GM18499 (cell line): ENCODE results near the gene TRIM62.
"Not testable (repeated sequence)": the region's sequence is repeated elsewhere in the genome, so short reads cannot be mapped to it uniquely, and the experiment has no call there.

Experiments used
- ATAC-seq: cut with Tn5 transposase; IDR thresholded peaks from one replicate; pipeline ENCODE4 v1.9.1; 2021; ENCODE audit warnings: moderate number of reproducible peaks; ENCODE audit not compliant: insufficient read depth, unreplicated experiment

TRIM62 gene

GRCh38 chr1:33117440-33118085, 64.3 kb downstream of the TRIM62 start:
- no peak for ATAC-seq

GRCh38 chr1:33111965-33112364, 69.9 kb downstream of the TRIM62 start:
- no peak for ATAC-seq

GRCh38 chr1:33110477-33110876, 71.4 kb downstream of the TRIM62 start:
- no peak for ATAC-seq

GRCh38 chr1:33100119-33100415, 81.8 kb downstream of the TRIM62 start:
- ATAC-seq = not testable (repeated sequence)

GRCh38 chr1:33099290-33100118, 82.3 kb downstream of the TRIM62 start:
- peak; percentile 57 for ATAC-seq

GRCh38 chr1:33098371-33098770, 83.5 kb downstream of the TRIM62 start:
- no peak for ATAC-seq

GRCh38 chr1:33097762-33098161, 84.1 kb downstream of the TRIM62 start:
- ATAC-seq = no peak

GRCh38 chr1:33097137-33097611, 84.7 kb downstream of the TRIM62 start:
- no peak for ATAC-seq

GRCh38 chr1:33096363-33097005, 85.4 kb downstream of the TRIM62 start:
- no peak for ATAC-seq
